Astrocyte (in vitro differentiated cells and primary cell): ENCODE data around the gene SIPA1. TPM values are rescaled to one million over a fixed set of nuclear protein-coding genes. Genes with fewer than 3 reads are reported as not detected.
A peak's percentile ranks its signal among the peaks of the same experiment; 100 is the strongest.

Experiments used
- DNase-seq: peaks from one replicate; pipeline ENCODE4 v3.0.0-alpha.2; 2010; ENCODE audit warnings: low read depth
- FAIRE-seq: peaks from 2 replicates; lab custom pipeline; 2011; peaks lifted over from hg19 to GRCh38; lab: Jason Lieb, UNC
- H2AFZ ChIP-seq: 2 replicates; pipeline ENCODE4 v1.6.0; 2012; ENCODE audit warnings: low read depth, low read length, inconsistent platforms
- H3K27ac ChIP-seq: 2 replicates; pipeline ENCODE4 v1.5.1; 2011; ENCODE audit warnings: low read depth, low read length, inconsistent platforms
- H3K27me3 ChIP-seq: 2 replicates; pipeline ENCODE4 v1.6.0; 2011; ENCODE audit warnings: low read length, inconsistent platforms; ENCODE audit not compliant: insufficient read depth
- H3K36me3 ChIP-seq: 2 replicates; pipeline ENCODE4 v1.5.1; 2011; ENCODE audit warnings: low read length, inconsistent platforms; ENCODE audit not compliant: insufficient read depth
- H3K4me1 ChIP-seq: 2 replicates; pipeline ENCODE4 v1.5.1; 2011; ENCODE audit warnings: low read length, inconsistent platforms; ENCODE audit not compliant: insufficient read depth
- H3K4me2 ChIP-seq: 2 replicates; pipeline ENCODE4 v1.6.0; 2012; ENCODE audit warnings: low read length, inconsistent platforms
- H3K4me3 ChIP-seq: 2 replicates; pipeline ENCODE4 v1.5.1; 2011; ENCODE audit warnings: low read depth, mild to moderate bottlenecking, low read length, inconsistent platforms; ENCODE audit not compliant: insufficient read depth
- H3K79me2 ChIP-seq: 2 replicates; pipeline ENCODE4 v1.6.0; 2012; ENCODE audit warnings: mild to moderate bottlenecking, low read length, inconsistent platforms; ENCODE audit not compliant: insufficient read depth
- H3K9ac ChIP-seq: 2 replicates; pipeline ENCODE4 v1.6.0; 2012; ENCODE audit warnings: mild to moderate bottlenecking, low read length, inconsistent platforms
- H3K9me3 ChIP-seq: 2 replicates; pipeline ENCODE4 v1.5.1; 2012; ENCODE audit warnings: low read depth, mild to moderate bottlenecking, low read length, inconsistent platforms; ENCODE audit not compliant: insufficient read depth
- H4K20me1 ChIP-seq: 2 replicates; pipeline ENCODE4 v1.6.0; 2012; ENCODE audit warnings: low read length, inconsistent platforms; ENCODE audit not compliant: insufficient read depth
- H3K27ac Mint-ChIP-seq: one replicate; pipeline ENCODE4 v1.8.0; 2021; ENCODE audit warnings: mild to moderate bottlenecking, mixed read lengths; ENCODE audit not compliant: unreplicated experiment
- H3K27me3 Mint-ChIP-seq: one replicate; pipeline ENCODE4 v1.8.0; 2021; ENCODE audit warnings: low read depth, mixed read lengths; ENCODE audit not compliant: unreplicated experiment
- H3K36me3 Mint-ChIP-seq: one replicate; pipeline ENCODE4 v1.8.0; 2021; ENCODE audit warnings: low read depth, mixed read lengths; ENCODE audit not compliant: unreplicated experiment
- H3K4me1 Mint-ChIP-seq: one replicate; pipeline ENCODE4 v1.8.0; 2021; ENCODE audit warnings: low read depth, mixed read lengths; ENCODE audit not compliant: unreplicated experiment
- H3K4me3 Mint-ChIP-seq: one replicate; pipeline ENCODE4 v1.8.0; 2021; ENCODE audit warnings: mild to moderate bottlenecking, moderate library complexity, mixed read lengths; ENCODE audit not compliant: unreplicated experiment
- H3K9me3 Mint-ChIP-seq: one replicate; pipeline ENCODE4 v1.8.0; 2021; ENCODE audit warnings: mild to moderate bottlenecking, mixed read lengths; ENCODE audit not compliant: unreplicated experiment
- CTCF ChIP-seq: IDR thresholded peaks from 2 replicates; pipeline ENCODE4 v1.5.1; 2011; ENCODE audit warnings: low read depth, mild to moderate bottlenecking, inconsistent platforms, low read length, moderate library complexity; ENCODE audit not compliant: insufficient read depth
- EZH2 ChIP-seq: IDR thresholded peaks from 2 replicates; pipeline ENCODE4 v1.6.1; 2012; ENCODE audit warnings: mild to moderate bottlenecking, low read length, inconsistent platforms; ENCODE audit not compliant: insufficient read depth
- total RNA-seq: library from RNA; stranded (reverse); gene quantifications from 2 replicates; pipeline ENCODE4 v1.2.1, GENCODE V29; 2021

The SIPA1 gene
- total RNA-seq, 1 donor from 2014 or later, result 26.7 TPM

- peaks cover 8% of the 10 kb centered on the region for H3K4me1 Mint-ChIP-seq
- Histone ChIP-seq H4K20me1 (peaks cover 44% of the 10 kb centered on the region), H3K9me3 (no peaks in the 10 kb centered on the region), H3K79me2 (peaks cover 65% of the 10 kb centered on the region), H3K4me1 (peaks cover 8% of the 10 kb centered on the region), H2AFZ (no peak overlapping the region), H3K36me3 (peaks cover 23% of the 10 kb centered on the region), H3K27me3 (no peaks in the 10 kb centered on the region), H3K4me3 (no peak overlapping the region), H3K27ac (no peak overlapping the region), H3K9ac (no peak overlapping the region), H3K4me2 (no peak overlapping the region)
- FAIRE-seq (no peak), DNase-seq (no peak)
- H3K27ac Mint-ChIP-seq, result no peak overlapping the region
- H3K9me3 Mint-ChIP-seq, result no peaks in the 10 kb centered on the region
- no peak overlapping the region for H3K4me3 Mint-ChIP-seq
- peaks cover 11% of the 10 kb centered on the region for H3K36me3 Mint-ChIP-seq
- no peak for TF ChIP-seq CTCF
- no peak for TF ChIP-seq EZH2
- H3K27me3 Mint-ChIP-seq, result no peaks in the 10 kb centered on the region
These were observed 19.1 kb upstream of the SIPA1 start for GRCh38 chr11:65618763-65619162.

GRCh38 chr11:65619281-65619928, 18.5 kb upstream of the SIPA1 start:
- Histone ChIP-seq H3K27ac (no peak overlapping the region), H2AFZ (no peak overlapping the region), H3K4me3 (no peak overlapping the region), H3K79me2 (peaks cover 61% of the 10 kb centered on the region), H3K36me3 (peaks cover 23% of the 10 kb centered on the region), H3K27me3 (no peaks in the 10 kb centered on the region), H3K4me1 (peaks cover 8% of the 10 kb centered on the region), H3K9me3 (no peaks in the 10 kb centered on the region), H4K20me1 (peaks cover 44% of the 10 kb centered on the region), H3K9ac (no peak overlapping the region), H3K4me2 (no peak overlapping the region)
- Mint-ChIP-seq H3K4me1 (peaks cover 8% of the 10 kb centered on the region), H3K36me3 (peaks cover 11% of the 10 kb centered on the region), H3K9me3 (no peaks in the 10 kb centered on the region), H3K27ac (no peak overlapping the region), H3K27me3 (no peaks in the 10 kb centered on the region), H3K4me3 (peak overlapping the region; percentile 6)
- TF ChIP-seq EZH2 (no peak), CTCF (no peak)
- FAIRE-seq, result no peak
- DNase-seq, result no peak

GRCh38 chr11:65620666-65621065, 17.2 kb upstream of the SIPA1 start:
- DNase-seq, result no peak
- peaks cover 24% of the 10 kb centered on the region for H3K36me3 ChIP-seq
- no peak overlapping the region for H3K4me3 Mint-ChIP-seq
- no peak overlapping the region for H3K4me3 ChIP-seq
- TF ChIP-seq EZH2 (no peak), CTCF (no peak)
- H4K20me1 ChIP-seq, result peaks cover 47% of the 10 kb centered on the region
- H3K79me2 ChIP-seq, result peaks cover 56% of the 10 kb centered on the region
- H3K4me2 ChIP-seq, result no peak overlapping the region
- H3K4me1 ChIP-seq, result peaks cover 8% of the 10 kb centered on the region
- FAIRE-seq, result no peak
- H3K27me3 Mint-ChIP-seq, result no peaks in the 10 kb centered on the region
- H2AFZ ChIP-seq, result no peak overlapping the region
- no peaks in the 10 kb centered on the region for H3K9me3 ChIP-seq
- peaks cover 8% of the 10 kb centered on the region for H3K4me1 Mint-ChIP-seq
- H3K36me3 Mint-ChIP-seq, result peaks cover 11% of the 10 kb centered on the region
- H3K27me3 ChIP-seq, result no peaks in the 10 kb centered on the region
- H3K27ac Mint-ChIP-seq, result no peak overlapping the region
- no peaks in the 10 kb centered on the region for H3K9me3 Mint-ChIP-seq
- H3K27ac ChIP-seq, result no peak overlapping the region
- H3K9ac ChIP-seq, result no peak overlapping the region
